IMR-90 (cell line): ENCODE measurements around the gene HSD17B4.

ENCODE experiments used
- RCOR1 ChIP-seq: IDR thresholded peaks from 2 replicates; pipeline ENCODE4 v1.6.1; 2012; ENCODE audit warnings: mild to moderate bottlenecking, low read length, improper control_type of control experiment; ENCODE audit not compliant: insufficient replicate concordance
- TF ChIP-seq, protein P1 (sequence below): conservative IDR thresholded peaks from 2 replicates; pipeline ENCODE4 v1.5.1; 2012; ENCODE audit warnings: mild to moderate bottlenecking, low read depth, low read length, improper control_type of control experiment

DNA sequence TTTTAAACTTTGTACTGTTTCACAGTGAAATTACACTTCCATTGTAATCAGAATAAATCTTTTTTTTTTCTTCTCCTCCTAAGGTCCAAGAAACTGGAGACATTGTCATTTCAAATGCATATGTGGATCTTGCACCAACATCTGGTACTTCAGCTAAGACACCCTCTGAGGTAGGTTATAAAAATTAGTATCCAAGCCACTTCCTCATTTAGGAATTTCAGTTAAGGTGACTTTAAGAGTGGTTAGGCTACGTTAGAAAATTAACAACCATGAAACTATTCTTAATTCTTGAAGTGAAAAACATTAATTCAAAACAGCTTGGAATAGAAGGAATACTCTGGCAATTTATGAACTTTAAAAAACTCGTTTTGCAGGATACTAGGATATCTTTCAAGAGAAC is 77.5 kb downstream of the HSD17B4 start:
- TF ChIP-seq, protein P1, sequence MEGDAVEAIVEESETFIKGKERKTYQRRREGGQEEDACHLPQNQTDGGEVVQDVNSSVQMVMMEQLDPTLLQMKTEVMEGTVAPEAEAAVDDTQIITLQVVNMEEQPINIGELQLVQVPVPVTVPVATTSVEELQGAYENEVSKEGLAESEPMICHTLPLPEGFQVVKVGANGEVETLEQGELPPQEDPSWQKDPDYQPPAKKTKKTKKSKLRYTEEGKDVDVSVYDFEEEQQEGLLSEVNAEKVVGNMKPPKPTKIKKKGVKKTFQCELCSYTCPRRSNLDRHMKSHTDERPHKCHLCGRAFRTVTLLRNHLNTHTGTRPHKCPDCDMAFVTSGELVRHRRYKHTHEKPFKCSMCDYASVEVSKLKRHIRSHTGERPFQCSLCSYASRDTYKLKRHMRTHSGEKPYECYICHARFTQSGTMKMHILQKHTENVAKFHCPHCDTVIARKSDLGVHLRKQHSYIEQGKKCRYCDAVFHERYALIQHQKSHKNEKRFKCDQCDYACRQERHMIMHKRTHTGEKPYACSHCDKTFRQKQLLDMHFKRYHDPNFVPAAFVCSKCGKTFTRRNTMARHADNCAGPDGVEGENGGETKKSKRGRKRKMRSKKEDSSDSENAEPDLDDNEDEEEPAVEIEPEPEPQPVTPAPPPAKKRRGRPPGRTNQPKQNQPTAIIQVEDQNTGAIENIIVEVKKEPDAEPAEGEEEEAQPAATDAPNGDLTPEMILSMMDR = no peak
- no peak for TF ChIP-seq RCOR1
